Suprapubic skin (tissue), 3 donors: ENCODE measurements around the gene KRTAP5-5.

Experiments used
- CTCF ChIP-seq, 2 donors: fragments of 200-600 bp in 1 of 2; fragments of 450-650 bp in 1 of 2; sonication (generic) in 1 of 2; IDR thresholded peaks; one replicate each; pipeline ENCODE4 v1.5.1; 2016 to 2019; ENCODE audit warnings: antibody characterized with exemption in 2 of 2, mild to moderate bottlenecking in 1 of 2, moderate library complexity in 1 of 2
- EP300 ChIP-seq: sonication (generic); formaldehyde crosslinking; IDR thresholded peaks from one replicate; pipeline ENCODE4 v1.6.1; 2017; ENCODE audit warnings: antibody characterized with exemption
- POLR2A ChIP-seq, 2 donors: fragments of 450-650 bp; IDR thresholded peaks; one replicate each; pipeline ENCODE4 v1.6.1; 2017; ENCODE audit warnings: antibody characterized with exemption in 2 of 2, mild to moderate bottlenecking in 2 of 2, moderate library complexity in 2 of 2

- TF ChIP-seq EP300: no peak
- TF ChIP-seq CTCF (IDR thresholded peaks at IDR 0.05): no peak
- no peak for TF ChIP-seq POLR2A (IDR thresholded peaks at IDR 0.05)
These were observed 5.0 kb upstream of the KRTAP5-5 start for GRCh38 chr11:1624621-1625020.
